ENCODE results near the gene PPP1R16B. TPM values are rescaled to one million over a fixed set of nuclear protein-coding genes. Genes with fewer than 3 reads are reported as not detected.
A peak's percentile ranks its signal among the peaks of the same experiment; 100 is the strongest.
"Not testable (repeated sequence)": the region's sequence is repeated elsewhere in the genome, so short reads cannot be mapped to it uniquely, and the experiment has no call there.

The PPP1R16B gene
- polyA plus RNA-seq, 5 donors = 5.5 to 7.4 (median 7.0) TPM

- DNase-seq = peak in 1 of 2 donors; percentile 19
These were observed 15.1 kb upstream of the PPP1R16B start for GRCh38 chr20:38790200-38791053.

GRCh38 chr20:38791291-38791690, 14.2 kb upstream of the PPP1R16B start:
- DNase-seq = no peak

- no peak for DNase-seq
These were observed 13.6 kb upstream of the PPP1R16B start for GRCh38 chr20:38791940-38792339.

GRCh38 chr20:38794057-38794456, 11.4 kb upstream of the PPP1R16B start:
- not testable (repeated sequence) for DNase-seq

- no peak for DNase-seq
These were observed 7.2 kb upstream of the PPP1R16B start for GRCh38 chr20:38798266-38798665.

- no peak for DNase-seq
These were observed 6.3 kb upstream of the PPP1R16B start for GRCh38 chr20:38799203-38799602.

- no peak for DNase-seq
These were observed 4.6 kb upstream of the PPP1R16B start for GRCh38 chr20:38800882-38801281.

GRCh38 chr20:38804221-38804620, 1.3 kb upstream of the PPP1R16B start:
- no peak for DNase-seq

- DNase-seq = no peak
These were observed 605 bp upstream of the PPP1R16B start for GRCh38 chr20:38804682-38805501.

- no peak for DNase-seq
These were observed 709 bp downstream of the PPP1R16B start for GRCh38 chr20:38805958-38806854.

GRCh38 chr20:38806855-38807655, 1.6 kb downstream of the PPP1R16B start:
- DNase-seq = no peak

- no peak for DNase-seq
These were observed 4.4 kb downstream of the PPP1R16B start for GRCh38 chr20:38809942-38810341.

GRCh38 chr20:38810926-38811630, 5.6 kb downstream of the PPP1R16B start:
- no peak for DNase-seq

- no peak for DNase-seq
These were observed 6.3 kb downstream of the PPP1R16B start for GRCh38 chr20:38811769-38812168.

GRCh38 chr20:38812182-38812581, 6.7 kb downstream of the PPP1R16B start:
- no peak for DNase-seq

- no peak for DNase-seq
These were observed 7.4 kb downstream of the PPP1R16B start for GRCh38 chr20:38812709-38813573.

- DNase-seq = not testable (repeated sequence)
These were observed 8.1 kb downstream of the PPP1R16B start for GRCh38 chr20:38813574-38813962.

GRCh38 chr20:38815446-38815845, 9.9 kb downstream of the PPP1R16B start:
- no peak for DNase-seq

All from right lung (tissue), 5 donors.